Ectodermal cell (in vitro differentiated cells): ENCODE data around the gene NOX4. TPM values are rescaled to one million over a fixed set of nuclear protein-coding genes. Genes with fewer than 3 reads are reported as not detected.
A peak's percentile ranks its signal among the peaks of the same experiment; 100 is the strongest.

Experiments
- H3K27ac ChIP-seq: 2 replicates; pipeline ENCODE4 v1.7.0; 2013; ENCODE audit warnings: mild to moderate bottlenecking, low read depth, low read length; ENCODE audit not compliant: insufficient read depth, poor library complexity, severe bottlenecking
- H3K27me3 ChIP-seq: 2 replicates; pipeline ENCODE4 v1.7.0; 2013; ENCODE audit warnings: mild to moderate bottlenecking, low read length; ENCODE audit not compliant: insufficient read depth, control insufficient read depth, poor library complexity, severe bottlenecking
- H3K36me3 ChIP-seq: one replicate; pipeline ENCODE4 v1.7.0; 2013; ENCODE audit warnings: low read length; ENCODE audit not compliant: control insufficient read depth, insufficient read depth
- H3K4me1 ChIP-seq: one replicate; pipeline ENCODE4 v1.7.0; 2013; ENCODE audit warnings: low read length; ENCODE audit not compliant: control insufficient read depth, insufficient read depth
- H3K4me3 ChIP-seq: 2 replicates; pipeline ENCODE4 v1.7.0; 2013; ENCODE audit warnings: low read depth, low read length, control low read depth; ENCODE audit not compliant: insufficient read depth
- H3K9me3 ChIP-seq: 2 replicates; pipeline ENCODE4 v1.7.0; 2013; ENCODE audit warnings: mild to moderate bottlenecking, low read length, moderate library complexity; ENCODE audit not compliant: control insufficient read depth
- WGBS, 2 experiments: methylation state at CpG; one replicate each; pipeline ENCODE4 v1.1.7; 2013; ENCODE audit warnings: missing lambda C conversion rate in 2 of 2; 5-methylcytosine and 5-hydroxymethylcytosine counted together
- polyA plus RNA-seq, 4 experiments: library from polyadenylated mRNA; stranded (reverse); fragments of 50-300 nt; gene quantifications; one replicate each; pipeline ENCODE4 v1.2.3, GENCODE V29; 2013

Gene NOX4
- 4.4 TPM for polyA plus RNA-seq (2013, experiment 1 of 4)
- 3.3 TPM for polyA plus RNA-seq (2013, experiment 2 of 4)
- polyA plus RNA-seq (2013, experiment 3 of 4): 2.6 TPM
- polyA plus RNA-seq (2013, experiment 4 of 4): 2.4 TPM

DNA sequence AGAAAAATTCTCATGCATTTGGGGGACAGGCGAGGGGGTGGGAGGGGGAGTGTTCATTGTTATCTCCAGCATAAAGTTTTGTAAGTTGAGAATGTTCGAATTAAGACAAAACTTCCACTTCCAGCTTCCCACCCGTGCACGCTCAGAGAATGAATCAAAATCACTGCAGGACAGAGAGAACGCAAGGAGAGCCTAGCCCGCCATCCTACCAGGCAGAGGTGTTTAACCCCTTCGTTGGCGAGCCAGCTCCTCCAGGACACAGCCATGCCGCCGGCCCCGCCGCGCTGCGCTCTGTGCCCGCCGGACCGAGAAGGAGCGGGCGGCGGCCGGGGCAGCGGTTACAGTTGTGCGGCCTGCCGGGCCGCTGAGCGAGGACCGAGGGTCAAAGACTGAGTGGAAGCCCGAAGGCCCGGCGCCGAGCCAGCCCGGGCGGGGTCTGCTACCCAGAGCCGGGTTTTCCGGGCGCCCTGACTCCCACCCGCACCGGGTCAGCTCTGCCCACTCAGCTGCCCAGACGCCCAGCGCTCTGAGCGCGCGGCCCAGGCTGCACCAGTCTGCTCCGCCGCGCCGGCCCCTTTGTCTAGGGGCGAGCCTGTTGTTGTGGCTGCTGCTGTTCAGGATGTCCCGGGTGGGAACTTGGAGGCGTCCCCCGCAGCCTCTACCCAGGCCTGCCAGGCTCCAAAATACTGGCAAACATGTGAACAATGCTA, at the start of gene NOX4:
Gene NOX4, minus strand, starts transcription at position 395 of the 710 bp plus-strand sequence. Its CDS starts 129 bp downstream, at position 266.
- H3K9me3 ChIP-seq: no peaks in the 10 kb centered on the region
- peak within 1 kb of the TSS; percentile 37 for H3K4me3 ChIP-seq
- no peaks in the 10 kb centered on the region for H3K36me3 ChIP-seq
- H3K4me1 ChIP-seq: peaks cover 5% of the 10 kb centered on the region
- H3K27ac ChIP-seq: peak within 1 kb of the TSS; percentile 76
- WGBS, 2 experiments: 27 to 29% methylated on average over 50 to 51 of the region's 51 CpGs
- H3K27me3 ChIP-seq: no peaks in the 10 kb centered on the region

DNA sequence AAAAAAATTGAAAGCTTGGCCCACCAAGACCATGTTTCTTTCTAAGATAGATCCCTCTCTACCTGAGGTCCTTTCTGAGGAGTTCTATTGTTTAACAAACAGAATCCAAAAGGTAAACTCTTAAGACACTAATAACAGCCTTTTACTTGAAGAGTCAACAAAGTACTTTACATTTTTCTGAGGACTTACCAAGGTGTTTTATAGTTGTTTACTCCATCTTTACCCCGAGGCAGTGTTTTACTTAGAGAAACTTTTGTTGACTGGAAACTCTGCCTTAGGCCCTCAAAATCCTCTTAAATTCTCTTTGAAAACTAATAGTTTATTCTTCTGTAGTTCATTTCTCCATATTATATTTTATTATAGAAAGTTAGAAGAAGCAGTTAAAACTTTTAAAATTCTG, 49.7 kb upstream of the NOX4 start:
- Histone ChIP-seq H3K9me3 (no peaks in the 10 kb centered on the region), H3K27me3 (no peaks in the 10 kb centered on the region), H3K36me3 (no peaks in the 10 kb centered on the region), H3K4me3 (no peak overlapping the region), H3K27ac (no peak overlapping the region), H3K4me1 (no peaks in the 10 kb centered on the region)
- WGBS, 2 experiments: 85% methylated on average over 1 of the region's 1 CpG; no CpG with 5 or more reads in 1 of the 2 experiments

DNA sequence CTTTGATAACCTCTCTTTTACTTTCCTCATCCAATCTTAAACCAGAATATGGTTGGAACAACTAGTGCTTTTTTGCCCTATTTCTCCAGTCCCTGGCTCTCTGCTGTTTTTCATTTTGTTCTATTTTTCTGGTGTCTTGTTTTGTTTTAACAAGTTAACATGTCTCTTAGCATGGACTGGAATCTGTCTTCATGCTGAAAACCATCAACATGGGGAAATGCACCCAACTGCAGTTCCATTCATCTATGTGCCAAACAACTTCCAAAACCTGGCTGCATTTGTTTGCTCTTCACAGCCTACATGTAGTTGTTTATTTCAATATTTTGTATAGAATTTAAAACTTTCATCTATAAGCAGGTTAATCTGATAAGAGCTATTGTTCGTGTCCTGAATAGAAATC, 46.8 kb upstream of the NOX4 start:
- no peak overlapping the region for H3K27ac ChIP-seq
- WGBS, 2 experiments: no CpG with 5 or more reads among the region's 1 CpG
- H3K4me3 ChIP-seq: no peak overlapping the region
- no peaks in the 10 kb centered on the region for H3K36me3 ChIP-seq
- no peaks in the 10 kb centered on the region for H3K27me3 ChIP-seq
- H3K9me3 ChIP-seq: no peaks in the 10 kb centered on the region
- no peaks in the 10 kb centered on the region for H3K4me1 ChIP-seq

DNA sequence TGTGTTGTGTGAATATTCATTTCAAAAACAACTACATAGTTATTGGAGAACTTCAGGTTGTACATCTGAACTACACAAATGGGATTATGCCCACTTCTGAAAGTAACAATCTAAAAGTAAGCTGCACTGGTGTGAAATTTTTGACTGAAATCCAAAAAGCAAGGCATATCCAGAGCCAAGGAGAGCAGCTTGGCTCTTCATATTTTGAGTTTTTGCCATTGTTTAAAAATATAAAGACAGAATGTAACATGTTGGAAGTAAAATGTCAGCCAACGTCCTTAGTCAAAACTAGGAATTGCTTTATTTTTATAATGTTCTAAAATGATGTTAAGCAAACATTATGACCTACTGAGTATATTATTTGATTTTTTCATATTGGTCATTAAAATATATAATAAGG, 45.8 kb upstream of the NOX4 start:
- Histone ChIP-seq H3K27ac (no peak overlapping the region), H3K4me1 (no peaks in the 10 kb centered on the region), H3K9me3 (no peaks in the 10 kb centered on the region), H3K36me3 (no peaks in the 10 kb centered on the region), H3K27me3 (no peaks in the 10 kb centered on the region), H3K4me3 (no peak overlapping the region)
- 100% methylated on average over 1 of the region's 1 CpG; no CpG with 5 or more reads in 1 of the 2 experiments for WGBS, 2 experiments

DNA sequence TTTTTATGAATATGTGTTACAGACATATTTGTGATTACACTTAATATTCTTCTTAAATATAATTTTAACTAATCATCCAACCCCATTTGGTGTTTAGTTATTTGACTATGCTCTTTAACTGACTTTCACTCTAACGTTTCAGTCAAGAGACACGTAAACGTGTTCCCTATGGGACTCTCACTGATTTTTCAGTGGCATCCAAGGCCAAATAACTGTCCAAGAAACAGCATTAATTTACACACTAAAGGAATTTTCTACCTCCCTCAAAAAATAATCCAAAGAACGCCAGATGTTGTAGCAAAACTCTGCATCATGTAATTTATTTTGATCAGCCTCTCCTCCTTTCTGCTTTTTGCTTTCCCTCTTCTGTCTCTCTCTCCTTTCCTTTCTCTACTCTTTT, 44.0 kb upstream of the NOX4 start:
- Histone ChIP-seq H3K4me3 (no peak overlapping the region), H3K9me3 (no peaks in the 10 kb centered on the region), H3K4me1 (no peaks in the 10 kb centered on the region), H3K27me3 (no peaks in the 10 kb centered on the region), H3K27ac (no peak overlapping the region), H3K36me3 (no peaks in the 10 kb centered on the region)
- 91 to 92% methylated on average over 4 of the region's 4 CpGs for WGBS, 2 experiments

DNA sequence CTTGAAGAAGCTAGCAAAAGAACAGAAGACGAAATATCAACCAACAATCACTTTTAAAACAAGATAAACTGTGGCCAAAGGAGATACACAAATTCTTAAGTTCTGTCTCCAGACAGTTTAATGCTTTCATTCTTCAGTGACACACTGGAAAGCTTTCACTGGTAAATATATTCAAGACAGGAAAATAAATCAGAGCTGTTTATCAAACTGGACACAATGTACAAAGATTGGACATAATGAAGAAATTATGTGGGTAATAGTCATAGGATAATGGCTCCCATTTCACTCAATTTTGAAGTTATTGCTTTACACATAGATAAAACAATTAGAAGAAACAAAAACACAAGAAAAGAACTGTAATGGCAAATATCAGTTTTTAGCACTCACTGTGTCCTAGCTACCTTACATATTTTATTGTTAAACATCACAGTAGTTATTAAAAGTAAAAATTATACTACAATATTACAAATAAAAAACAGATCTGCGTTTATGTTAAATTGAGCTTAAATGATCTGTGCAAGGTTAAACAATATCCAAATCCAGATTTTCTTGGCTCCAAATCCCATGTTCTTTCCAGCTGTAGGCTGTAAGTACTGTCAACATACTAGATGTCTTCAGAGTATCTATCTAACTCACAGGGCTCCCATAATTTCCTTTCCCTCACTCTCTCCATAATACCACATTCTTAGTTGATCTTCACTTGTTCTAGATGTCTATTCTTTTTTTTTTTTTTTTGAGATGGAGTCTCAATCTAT, 38.6 kb upstream of the NOX4 start:
- Histone ChIP-seq H3K27me3 (no peaks in the 10 kb centered on the region), H3K9me3 (no peaks in the 10 kb centered on the region), H3K36me3 (no peaks in the 10 kb centered on the region), H3K4me3 (no peak overlapping the region), H3K27ac (no peak overlapping the region), H3K4me1 (no peaks in the 10 kb centered on the region)
- 77 to 100% methylated on average over 2 of the region's 2 CpGs for WGBS, 2 experiments

DNA sequence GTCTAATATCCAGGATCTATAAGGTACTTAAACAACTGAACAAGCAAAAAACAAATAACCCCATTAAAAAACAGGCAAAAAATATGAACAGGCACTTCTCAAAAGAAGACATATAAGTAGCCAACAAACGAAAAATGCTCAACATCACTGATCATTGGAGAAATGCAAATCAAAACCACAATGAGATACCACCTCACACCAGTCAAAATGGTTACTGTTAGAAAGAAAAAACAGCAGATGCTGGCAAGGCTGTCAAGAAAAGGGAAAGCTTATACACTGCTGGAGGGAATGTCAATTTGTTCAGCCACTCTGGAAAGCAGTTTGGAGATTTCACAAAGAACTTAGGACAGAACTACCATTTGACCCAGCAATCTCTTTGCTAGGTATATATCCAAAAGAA, 30.6 kb upstream of the NOX4 start:
- Histone ChIP-seq H3K36me3 (no peaks in the 10 kb centered on the region), H3K27me3 (no peaks in the 10 kb centered on the region), H3K27ac (no peak overlapping the region), H3K4me3 (no peak overlapping the region), H3K4me1 (no peaks in the 10 kb centered on the region), H3K9me3 (no peaks in the 10 kb centered on the region)
- 85 to 93% methylated on average over 1 of the region's 1 CpG for WGBS, 2 experiments

DNA sequence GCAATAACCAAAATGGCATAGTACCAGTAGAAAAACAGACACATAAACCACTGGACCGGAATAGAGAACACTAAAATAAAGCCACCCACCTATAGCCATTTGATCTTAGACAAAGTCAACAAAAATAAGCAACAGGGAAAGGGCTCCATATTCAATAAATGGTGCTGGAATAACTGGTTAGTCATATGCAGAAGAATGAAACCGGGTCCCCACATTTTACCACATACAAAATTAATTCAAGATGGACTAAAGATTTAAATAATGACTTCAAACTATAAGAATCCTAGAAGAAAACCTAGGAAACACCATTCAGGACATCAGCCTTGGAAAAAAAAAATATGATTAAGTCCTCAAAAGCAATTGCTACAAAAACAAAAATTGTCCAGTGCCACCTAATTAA, 30.1 kb upstream of the NOX4 start:
- WGBS, 2 experiments: 94 to 100% methylated on average over 1 to 2 of the region's 2 CpGs
- no peak overlapping the region for H3K4me3 ChIP-seq
- H3K27me3 ChIP-seq: no peaks in the 10 kb centered on the region
- H3K9me3 ChIP-seq: no peaks in the 10 kb centered on the region
- H3K36me3 ChIP-seq: no peaks in the 10 kb centered on the region
- no peaks in the 10 kb centered on the region for H3K4me1 ChIP-seq
- H3K27ac ChIP-seq: no peak overlapping the region

DNA sequence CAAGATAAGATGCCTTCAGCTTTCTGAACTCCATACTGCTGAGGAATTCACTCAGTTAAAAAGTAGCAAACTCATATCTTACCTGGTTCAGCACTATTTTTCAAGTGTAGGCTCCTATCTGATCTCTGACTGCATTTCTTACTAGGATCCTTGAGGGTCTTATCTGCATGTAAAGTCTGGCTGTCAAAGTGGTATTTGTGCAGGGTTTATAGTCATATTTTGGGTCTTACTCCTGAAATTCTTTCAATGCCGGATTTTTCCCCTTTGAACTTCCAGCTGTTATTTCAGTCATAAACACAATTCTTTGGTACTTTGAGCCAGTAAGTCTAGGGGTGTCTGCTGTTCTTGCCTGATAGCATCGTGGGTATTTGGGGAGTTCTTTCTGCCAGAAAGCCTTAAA, 25.3 kb upstream of the NOX4 start:
- H3K27me3 ChIP-seq: no peaks in the 10 kb centered on the region
- WGBS, 2 experiments: 78 to 89% methylated on average over 2 of the region's 2 CpGs
- no peak overlapping the region for H3K4me3 ChIP-seq
- H3K9me3 ChIP-seq: no peaks in the 10 kb centered on the region
- H3K27ac ChIP-seq: no peak overlapping the region
- H3K4me1 ChIP-seq: no peaks in the 10 kb centered on the region
- H3K36me3 ChIP-seq: no peaks in the 10 kb centered on the region

DNA sequence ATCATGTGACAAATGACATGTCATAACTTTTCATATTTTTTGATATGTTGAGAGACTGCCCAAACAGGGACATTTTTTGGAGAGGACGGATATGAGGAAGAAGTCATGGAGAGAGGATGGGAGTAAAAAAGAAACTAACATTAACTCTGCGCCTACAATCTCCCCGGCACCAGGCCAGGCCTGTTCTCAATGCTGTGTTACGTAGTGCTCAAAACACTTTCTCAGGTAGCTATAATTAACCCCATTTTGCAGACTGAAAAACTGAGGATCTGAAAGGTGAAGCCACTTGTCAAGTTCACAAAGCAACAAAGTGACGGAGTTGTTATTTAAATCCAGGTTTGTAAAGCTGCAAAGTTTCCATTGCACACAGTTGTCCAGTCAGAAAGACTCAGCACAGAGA, 17.4 kb upstream of the NOX4 start:
- no peak overlapping the region for H3K4me3 ChIP-seq
- 95 to 96% methylated on average over 5 of the region's 5 CpGs for WGBS, 2 experiments
- H3K27ac ChIP-seq: no peak overlapping the region
- no peaks in the 10 kb centered on the region for H3K4me1 ChIP-seq
- no peaks in the 10 kb centered on the region for H3K36me3 ChIP-seq
- no peaks in the 10 kb centered on the region for H3K9me3 ChIP-seq
- H3K27me3 ChIP-seq: no peaks in the 10 kb centered on the region
